Activated CD4-positive, alpha-beta T cell treated with anti-CD3 and anti-CD28 coated beads, Interleukin-2, amount 50 U/mL, for 24 hours (primary cell): Measurements from ENCODE around the gene MUSTN1.

Source experiments
- DNase-seq, 2 donors: peaks; one replicate each; pipeline ENCODE4 v3.0.0-alpha.2; 2020; ENCODE audit warnings: low read depth in 1 of 2, low spot score in 1 of 2

Gene MUSTN1

GRCh38 chr3:52834871-52835501 lies at the start of gene MUSTN1:
Gene MUSTN1 (minus strand): TSS chr3:52835019. CDS start chr3:52834948, 71 bp downstream.
- no peak for DNase-seq

GRCh38 chr3:52882377-52882776 lies 47.6 kb upstream of the MUSTN1 start:
- no peak for DNase-seq

GRCh38 chr3:52881871-52882270 lies 47.1 kb upstream of the MUSTN1 start:
- DNase-seq, result no peak

GRCh38 chr3:52880474-52880873 lies 45.7 kb upstream of the MUSTN1 start:
- DNase-seq, result no peak

GRCh38 chr3:52880047-52880446 lies 45.2 kb upstream of the MUSTN1 start:
- DNase-seq, result no peak

- no peak for DNase-seq
Observed at GRCh38 chr3:52879581-52879980, 44.8 kb upstream of the MUSTN1 start.

GRCh38 chr3:52879090-52879489 lies 44.3 kb upstream of the MUSTN1 start:
- DNase-seq, result no peak

- DNase-seq, result no peak
Observed at GRCh38 chr3:52877085-52877484, 42.3 kb upstream of the MUSTN1 start.

GRCh38 chr3:52874864-52875587 lies 40.2 kb upstream of the MUSTN1 start:
- DNase-seq, result no peak

- no peak for DNase-seq
Observed at GRCh38 chr3:52874160-52874701, 39.4 kb upstream of the MUSTN1 start.

- no peak for DNase-seq
Observed at GRCh38 chr3:52873433-52874159, 38.8 kb upstream of the MUSTN1 start.

- no peak for DNase-seq
Observed at GRCh38 chr3:52872245-52872644, 37.4 kb upstream of the MUSTN1 start.

GRCh38 chr3:52871761-52872160 lies 36.9 kb upstream of the MUSTN1 start:
- no peak for DNase-seq

- no peak for DNase-seq
Observed at GRCh38 chr3:52870471-52870870, 35.7 kb upstream of the MUSTN1 start.

- DNase-seq, result no peak
Observed at GRCh38 chr3:52866427-52866826, 31.6 kb upstream of the MUSTN1 start.

- DNase-seq, result no peak
Observed at GRCh38 chr3:52865994-52866393, 31.2 kb upstream of the MUSTN1 start.

GRCh38 chr3:52860424-52860768 lies 25.6 kb upstream of the MUSTN1 start:
- no peak for DNase-seq

- DNase-seq, result no peak
Observed at GRCh38 chr3:52859686-52860423, 25.0 kb upstream of the MUSTN1 start.

GRCh38 chr3:52857864-52858263 lies 23.0 kb upstream of the MUSTN1 start:
- DNase-seq, result no peak

- DNase-seq, result no peak
Observed at GRCh38 chr3:52857133-52857532, 22.3 kb upstream of the MUSTN1 start.

GRCh38 chr3:52856666-52857065 lies 21.8 kb upstream of the MUSTN1 start:
- DNase-seq, result no peak
